ENCODE results near the gene TCF21. TPM values are rescaled to one million over a fixed set of nuclear protein-coding genes. Genes with fewer than 3 reads are reported as not detected.

The TCF21 gene
- total RNA-seq, 1 donor from 2014 or later, result 5.0 TPM

- H3K36me3 Mint-ChIP-seq, result no peaks in the 10 kb centered on the region
- peak overlapping the region; percentile 70 for H3K27ac Mint-ChIP-seq
- H3K4me1 Mint-ChIP-seq, result peaks cover 37% of the 10 kb centered on the region
Measured at GRCh38 chr6:133896344-133896721, 7.4 kb downstream of the TCF21 start.

GRCh38 chr6:133898263-133898662, 9.3 kb downstream of the TCF21 start:
- Mint-ChIP-seq H3K36me3 (no peaks in the 10 kb centered on the region), H3K27me3 (ENCODE audit: low read depth) (peaks cover 63% of the 10 kb centered on the region), H3K4me3 (no peak overlapping the region), H3K9me3 (no peaks in the 10 kb centered on the region), H3K4me1 (peaks cover 28% of the 10 kb centered on the region), H3K27ac (no peak overlapping the region)
- no peak for DNase-seq (ENCODE audit: low spot score in 2 of 2, unreplicated experiment in 2 of 2)
- TF ChIP-seq, protein P1, sequence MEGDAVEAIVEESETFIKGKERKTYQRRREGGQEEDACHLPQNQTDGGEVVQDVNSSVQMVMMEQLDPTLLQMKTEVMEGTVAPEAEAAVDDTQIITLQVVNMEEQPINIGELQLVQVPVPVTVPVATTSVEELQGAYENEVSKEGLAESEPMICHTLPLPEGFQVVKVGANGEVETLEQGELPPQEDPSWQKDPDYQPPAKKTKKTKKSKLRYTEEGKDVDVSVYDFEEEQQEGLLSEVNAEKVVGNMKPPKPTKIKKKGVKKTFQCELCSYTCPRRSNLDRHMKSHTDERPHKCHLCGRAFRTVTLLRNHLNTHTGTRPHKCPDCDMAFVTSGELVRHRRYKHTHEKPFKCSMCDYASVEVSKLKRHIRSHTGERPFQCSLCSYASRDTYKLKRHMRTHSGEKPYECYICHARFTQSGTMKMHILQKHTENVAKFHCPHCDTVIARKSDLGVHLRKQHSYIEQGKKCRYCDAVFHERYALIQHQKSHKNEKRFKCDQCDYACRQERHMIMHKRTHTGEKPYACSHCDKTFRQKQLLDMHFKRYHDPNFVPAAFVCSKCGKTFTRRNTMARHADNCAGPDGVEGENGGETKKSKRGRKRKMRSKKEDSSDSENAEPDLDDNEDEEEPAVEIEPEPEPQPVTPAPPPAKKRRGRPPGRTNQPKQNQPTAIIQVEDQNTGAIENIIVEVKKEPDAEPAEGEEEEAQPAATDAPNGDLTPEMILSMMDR (IDR thresholded peaks at IDR 0.05; ENCODE audit: unreplicated experiment), result no peak

More at GRCh38 chr6:133896344-133896721, 7.4 kb downstream of the TCF21 start:
- peak overlapping the region; percentile 64 for H3K4me3 Mint-ChIP-seq
- H3K27me3 Mint-ChIP-seq (ENCODE audit: low read depth), result peaks cover 80% of the 10 kb centered on the region
- no peaks in the 10 kb centered on the region for H3K9me3 Mint-ChIP-seq
- TF ChIP-seq, protein P1 (IDR thresholded peaks at IDR 0.05; ENCODE audit: unreplicated experiment), result no peak
- DNase-seq (ENCODE audit: low spot score in 2 of 2, unreplicated experiment in 2 of 2), result no peak

DNA sequence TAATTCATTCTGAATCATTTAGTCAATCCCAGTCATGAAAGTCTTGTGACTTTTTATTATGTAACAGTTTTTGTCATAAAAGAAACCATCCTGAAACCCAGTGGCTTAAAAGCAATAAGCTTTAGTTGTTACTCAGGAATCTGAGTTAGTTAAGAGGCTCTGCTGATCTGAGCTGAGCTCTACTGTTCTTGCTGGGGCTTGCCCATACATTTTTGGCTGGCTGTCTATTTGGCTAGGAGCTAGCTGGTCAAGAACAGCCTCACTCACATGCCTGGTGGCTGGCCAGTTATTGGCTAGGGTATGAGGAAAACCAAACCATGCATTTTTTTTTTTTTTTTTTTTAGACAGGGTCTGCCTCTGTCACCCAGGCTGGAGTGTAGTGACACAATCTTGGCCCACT, 10.6 kb downstream of the TCF21 start:
- no peaks in the 10 kb centered on the region for H3K36me3 Mint-ChIP-seq
- no peak overlapping the region for H3K4me3 Mint-ChIP-seq
- H3K9me3 Mint-ChIP-seq, result no peaks in the 10 kb centered on the region
- H3K27ac Mint-ChIP-seq, result no peak overlapping the region
- peaks cover 15% of the 10 kb centered on the region for H3K4me1 Mint-ChIP-seq
- TF ChIP-seq, protein P1 (IDR thresholded peaks at IDR 0.05; ENCODE audit: unreplicated experiment), result no peak
- peaks cover 61% of the 10 kb centered on the region for H3K27me3 Mint-ChIP-seq (ENCODE audit: low read depth)
- DNase-seq (ENCODE audit: low spot score in 2 of 2, unreplicated experiment in 2 of 2), result no peak

GRCh38 chr6:133903855-133904254, 14.9 kb downstream of the TCF21 start:
- Mint-ChIP-seq H3K27me3 (ENCODE audit: low read depth) (peaks cover 46% of the 10 kb centered on the region), H3K9me3 (no peaks in the 10 kb centered on the region), H3K4me1 (no peaks in the 10 kb centered on the region), H3K36me3 (no peaks in the 10 kb centered on the region), H3K4me3 (no peak overlapping the region), H3K27ac (no peak overlapping the region)
- TF ChIP-seq, protein P1 (IDR thresholded peaks at IDR 0.05; ENCODE audit: unreplicated experiment), result no peak
- DNase-seq (ENCODE audit: low spot score in 2 of 2, unreplicated experiment in 2 of 2), result no peak

DNA sequence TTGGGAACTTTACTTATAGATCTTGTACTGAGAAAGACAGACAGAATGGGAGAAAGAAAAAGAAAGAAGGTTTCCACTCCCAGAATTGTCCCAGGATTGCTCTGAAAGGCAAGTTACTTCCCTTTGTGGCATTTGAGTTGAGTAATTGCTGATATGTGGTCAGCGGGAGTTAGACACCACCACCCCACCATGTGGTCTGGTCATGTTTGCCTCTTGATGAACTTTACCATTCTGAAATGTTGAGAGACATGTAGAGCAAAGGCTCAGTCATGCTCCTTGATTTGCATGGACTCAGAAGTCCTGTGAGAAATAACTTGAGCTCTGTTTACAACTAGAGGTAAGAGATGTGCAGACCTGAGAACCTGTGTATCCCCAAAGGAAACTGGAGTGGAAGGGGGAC, 17.1 kb downstream of the TCF21 start:
- H3K36me3 Mint-ChIP-seq, result peaks cover 3% of the 10 kb centered on the region
- TF ChIP-seq, protein P1 (IDR thresholded peaks at IDR 0.05; ENCODE audit: unreplicated experiment), result no peak
- peaks cover 40% of the 10 kb centered on the region for H3K27me3 Mint-ChIP-seq (ENCODE audit: low read depth)

GRCh38 chr6:133916650-133917151, 27.8 kb downstream of the TCF21 start:
- Mint-ChIP-seq H3K27me3 (ENCODE audit: low read depth) (peaks cover 3% of the 10 kb centered on the region), H3K4me1 (peaks cover 9% of the 10 kb centered on the region), H3K4me3 (no peak overlapping the region), H3K9me3 (peaks cover 16% of the 10 kb centered on the region), H3K36me3 (peaks cover 4% of the 10 kb centered on the region), H3K27ac (no peak overlapping the region)
- DNase-seq (ENCODE audit: low spot score in 2 of 2, unreplicated experiment in 2 of 2), result peak; percentile 81 to 90
- TF ChIP-seq, protein P1 (IDR thresholded peaks at IDR 0.05; ENCODE audit: unreplicated experiment), result peak; percentile 91

More for the DNA sequence above, 17.1 kb downstream of the TCF21 start:
- DNase-seq (ENCODE audit: low spot score in 2 of 2, unreplicated experiment in 2 of 2), result no peak
- no peaks in the 10 kb centered on the region for H3K4me1 Mint-ChIP-seq
- no peak overlapping the region for H3K27ac Mint-ChIP-seq
- H3K9me3 Mint-ChIP-seq, result peaks cover 9% of the 10 kb centered on the region
- no peak overlapping the region for H3K4me3 Mint-ChIP-seq

All from mesothelial cell of epicardium (in vitro differentiated cells).